GM18519 (cell line): ENCODE results near the gene CTSK.

Experiments
- ATAC-seq: cut with Tn5 transposase; IDR thresholded peaks from one replicate; pipeline ENCODE4 v1.9.1; 2021; ENCODE audit warnings: mild to moderate bottlenecking, moderate library complexity; ENCODE audit not compliant: unreplicated experiment, low FRiP score

CTSK gene

GRCh38 chr1:150763018-150763417, 45.0 kb downstream of the CTSK start:
- no peak for ATAC-seq

GRCh38 chr1:150762552-150762951, 45.5 kb downstream of the CTSK start:
- no peak for ATAC-seq

GRCh38 chr1:150761801-150762200, 46.3 kb downstream of the CTSK start:
- no peak for ATAC-seq

GRCh38 chr1:150760013-150760412, 48.0 kb downstream of the CTSK start:
- no peak for ATAC-seq

GRCh38 chr1:150753416-150753815, 54.6 kb downstream of the CTSK start:
- ATAC-seq: no peak

GRCh38 chr1:150751443-150751842, 56.6 kb downstream of the CTSK start:
- no peak for ATAC-seq

GRCh38 chr1:150749720-150750311, 58.2 kb downstream of the CTSK start:
- no peak for ATAC-seq

GRCh38 chr1:150748878-150749719, 59.0 kb downstream of the CTSK start:
- ATAC-seq: no peak
